NB4 (cell line): ENCODE results near the gene AMN1.
"Not testable (repeated sequence)": the region's sequence is repeated elsewhere in the genome, so short reads cannot be mapped to it uniquely, and the experiment has no call there.

Experiments
- DNase-seq: peaks from one replicate; pipeline ENCODE4 v3.0.0; 2010; ENCODE audit warnings: low read depth
- H3K4me3 ChIP-seq: one replicate; pipeline ENCODE4 v1.5.1; 2011; ENCODE audit warnings: mild to moderate bottlenecking, low read depth, low read length, moderate library complexity
- MYC ChIP-seq: IDR thresholded peaks from 2 replicates; pipeline ENCODE4 v1.6.1; 2011; ENCODE audit warnings: low read depth, low read length
- POLR2A ChIP-seq: IDR thresholded peaks from 2 replicates; pipeline ENCODE4 v1.6.1; 2011; ENCODE audit warnings: mild to moderate bottlenecking; ENCODE audit not compliant: insufficient read length; ENCODE audit errors: extremely low read depth
- TF ChIP-seq, protein P1 (sequence below): IDR thresholded peaks from one replicate; pipeline ENCODE4 v1.5.1; 2012; ENCODE audit warnings: low read depth, low read length
- TF ChIP-seq, protein P2 (sequence below): IDR thresholded peaks from 2 replicates; pipeline ENCODE4 v1.6.1; 2011; ENCODE audit warnings: low read depth, low read length

The AMN1 gene

DNA sequence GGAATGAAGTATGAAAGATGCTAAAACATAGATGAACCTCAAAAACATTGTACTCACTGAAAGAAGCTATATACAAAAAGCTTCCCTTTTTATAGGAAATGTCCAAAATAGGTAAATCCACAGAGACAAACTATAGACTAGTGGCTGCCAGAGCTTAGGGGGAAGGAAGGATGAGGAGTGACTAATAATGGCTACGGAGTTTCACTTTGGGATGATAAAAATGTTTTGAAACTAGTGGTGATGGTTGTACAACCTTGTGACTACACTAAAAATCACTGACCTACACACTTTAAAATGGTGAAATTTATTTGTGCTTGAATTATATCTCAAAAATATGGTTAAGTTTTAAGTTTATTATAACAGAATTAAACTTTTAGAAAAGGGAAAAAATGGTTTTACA is 37.1 kb upstream of the AMN1 start:
- no peak for DNase-seq
- no peak overlapping the region for H3K4me3 ChIP-seq
- TF ChIP-seq, protein P1, sequence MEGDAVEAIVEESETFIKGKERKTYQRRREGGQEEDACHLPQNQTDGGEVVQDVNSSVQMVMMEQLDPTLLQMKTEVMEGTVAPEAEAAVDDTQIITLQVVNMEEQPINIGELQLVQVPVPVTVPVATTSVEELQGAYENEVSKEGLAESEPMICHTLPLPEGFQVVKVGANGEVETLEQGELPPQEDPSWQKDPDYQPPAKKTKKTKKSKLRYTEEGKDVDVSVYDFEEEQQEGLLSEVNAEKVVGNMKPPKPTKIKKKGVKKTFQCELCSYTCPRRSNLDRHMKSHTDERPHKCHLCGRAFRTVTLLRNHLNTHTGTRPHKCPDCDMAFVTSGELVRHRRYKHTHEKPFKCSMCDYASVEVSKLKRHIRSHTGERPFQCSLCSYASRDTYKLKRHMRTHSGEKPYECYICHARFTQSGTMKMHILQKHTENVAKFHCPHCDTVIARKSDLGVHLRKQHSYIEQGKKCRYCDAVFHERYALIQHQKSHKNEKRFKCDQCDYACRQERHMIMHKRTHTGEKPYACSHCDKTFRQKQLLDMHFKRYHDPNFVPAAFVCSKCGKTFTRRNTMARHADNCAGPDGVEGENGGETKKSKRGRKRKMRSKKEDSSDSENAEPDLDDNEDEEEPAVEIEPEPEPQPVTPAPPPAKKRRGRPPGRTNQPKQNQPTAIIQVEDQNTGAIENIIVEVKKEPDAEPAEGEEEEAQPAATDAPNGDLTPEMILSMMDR, result no peak
- no peak for TF ChIP-seq POLR2A
- TF ChIP-seq MYC, result no peak
- TF ChIP-seq, protein P2, sequence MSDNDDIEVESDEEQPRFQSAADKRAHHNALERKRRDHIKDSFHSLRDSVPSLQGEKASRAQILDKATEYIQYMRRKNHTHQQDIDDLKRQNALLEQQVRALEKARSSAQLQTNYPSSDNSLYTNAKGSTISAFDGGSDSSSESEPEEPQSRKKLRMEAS, result no peak

DNA sequence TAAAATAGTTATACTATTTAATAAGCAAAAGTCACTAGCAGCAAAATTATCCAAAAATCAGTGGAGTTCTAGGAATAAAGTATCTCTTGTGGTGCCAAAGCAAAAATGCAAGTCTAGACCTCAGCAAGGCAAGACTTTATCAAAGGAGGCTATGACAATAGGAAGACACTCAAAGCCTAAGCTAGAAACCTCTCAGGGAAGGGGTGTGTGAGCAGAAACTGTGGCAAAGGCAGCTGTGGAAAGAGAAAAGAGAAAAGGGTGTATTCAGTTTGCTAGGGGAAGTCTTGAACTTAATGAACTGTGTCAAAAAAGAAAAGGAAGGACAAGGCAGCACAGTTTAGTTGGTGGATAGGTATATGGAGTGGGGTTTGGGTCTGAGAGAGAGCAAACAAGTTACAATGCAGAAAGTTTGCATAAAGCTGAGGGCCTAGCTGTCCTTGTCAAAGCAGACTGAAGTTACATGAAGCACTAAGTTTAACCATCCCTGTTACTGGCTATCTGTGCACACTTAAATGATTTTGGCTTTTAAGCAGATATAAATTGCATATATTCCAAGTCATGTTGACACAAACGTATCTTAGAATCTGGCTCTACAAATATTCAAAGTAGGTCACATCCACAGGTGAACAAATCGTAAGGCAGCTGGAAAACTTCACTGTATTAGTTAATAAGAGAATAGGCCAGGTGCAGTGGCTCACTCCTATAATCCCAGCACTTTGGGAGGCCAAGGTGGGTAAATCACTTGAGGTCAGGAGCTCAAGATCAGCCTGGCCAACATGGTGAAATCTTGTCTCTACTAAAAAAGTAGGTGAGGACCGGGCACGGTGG is 31.0 kb upstream of the AMN1 start:
- TF ChIP-seq MYC (no peak), POLR2A (no peak)
- TF ChIP-seq, protein P1, result no peak
- TF ChIP-seq, protein P2, result no peak
- no peak for DNase-seq
- no peak overlapping the region for H3K4me3 ChIP-seq

DNA sequence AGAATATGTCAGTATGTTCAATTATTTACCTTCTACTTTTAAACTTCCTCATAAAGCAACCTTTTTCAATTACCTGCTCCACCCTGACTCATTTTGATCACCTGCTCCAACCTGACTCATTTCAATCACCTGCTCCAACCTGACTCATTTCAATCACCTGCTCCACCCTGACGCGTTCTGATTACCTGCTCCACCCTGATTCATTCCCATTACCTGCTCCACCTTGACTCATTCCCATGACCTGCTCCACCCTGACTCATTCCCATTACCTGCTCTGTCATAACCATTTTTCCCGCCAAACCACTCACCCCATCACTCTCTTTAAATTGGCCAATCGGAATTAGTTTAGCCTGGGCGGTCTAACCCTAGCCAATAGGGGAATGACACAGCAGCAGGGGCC is 29.5 kb upstream of the AMN1 start:
- not testable (repeated sequence) for H3K4me3 ChIP-seq, DNase-seq

DNA sequence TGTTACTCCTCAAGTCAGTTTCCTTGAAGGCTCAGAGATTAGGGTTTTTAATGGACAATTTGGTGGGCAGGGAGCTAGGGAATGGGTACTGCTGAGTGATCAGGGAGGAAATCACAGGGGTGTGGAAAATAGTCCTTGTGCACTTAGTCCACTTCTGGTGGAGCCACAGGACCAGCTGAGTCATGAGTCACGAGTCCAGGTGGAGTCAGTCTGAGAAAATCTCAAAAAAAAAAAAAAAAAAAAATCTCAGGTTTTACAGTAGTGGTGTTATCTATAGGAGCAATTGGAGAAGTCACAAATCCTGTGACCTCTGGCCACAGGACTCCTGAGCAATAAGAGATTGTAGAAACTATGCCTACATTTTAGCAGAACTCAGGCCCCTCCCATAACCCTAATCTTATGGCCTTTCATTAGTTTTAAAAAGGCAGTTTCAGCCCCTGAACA is 28.2 kb upstream of the AMN1 start:
- TF ChIP-seq, protein P2, result no peak
- TF ChIP-seq POLR2A, result no peak
- TF ChIP-seq MYC, result no peak
- TF ChIP-seq, protein P1, result no peak
- H3K4me3 ChIP-seq, result no peak overlapping the region
- no peak for DNase-seq

DNA sequence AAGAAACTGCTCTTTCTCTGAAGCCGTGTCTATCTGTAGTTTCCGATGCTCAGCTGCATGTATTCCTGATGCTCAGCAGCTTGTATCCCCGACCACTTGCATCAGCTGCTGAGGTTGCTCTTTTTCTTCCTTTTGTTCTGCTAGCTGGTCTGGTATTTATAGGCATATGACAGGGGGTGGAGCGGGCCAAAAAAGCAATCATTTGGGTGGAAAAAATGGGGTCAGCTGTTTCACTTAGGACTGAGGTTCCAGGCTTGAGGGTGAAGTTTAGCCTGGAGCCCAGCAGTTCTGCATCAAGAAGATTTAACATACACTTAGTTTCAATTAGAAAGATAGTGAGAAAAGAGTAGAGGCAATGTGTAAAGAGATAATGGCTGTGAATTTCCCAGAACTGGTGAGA is 23.6 kb upstream of the AMN1 start:
- H3K4me3 ChIP-seq, result no peak overlapping the region
- DNase-seq, result no peak
- TF ChIP-seq POLR2A (no peak), MYC (no peak)
- TF ChIP-seq, protein P1, result no peak
- TF ChIP-seq, protein P2, result no peak

DNA sequence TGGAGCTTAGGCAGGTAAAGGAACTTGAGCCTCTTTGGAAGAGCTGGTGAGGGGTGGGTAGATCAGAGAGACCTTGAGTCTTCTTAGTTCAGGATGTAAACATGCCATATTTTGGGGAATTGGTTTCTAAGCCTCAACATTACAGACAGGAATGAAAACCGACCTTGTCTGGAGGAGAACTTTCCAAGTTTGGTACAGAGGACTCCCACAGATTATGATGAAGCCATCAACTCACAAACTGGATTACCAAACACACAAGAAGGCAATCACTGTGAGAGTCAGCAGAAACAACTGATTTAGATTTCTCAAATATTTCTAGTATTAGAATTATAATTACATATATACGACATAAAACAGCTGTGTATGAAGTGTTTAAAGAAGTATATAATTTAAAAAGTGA is 22.3 kb upstream of the AMN1 start:
- H3K4me3 ChIP-seq, result no peak overlapping the region
- DNase-seq, result no peak
- no peak for TF ChIP-seq MYC
- TF ChIP-seq, protein P1, result no peak
- TF ChIP-seq, protein P2, result no peak
- TF ChIP-seq POLR2A, result no peak
